ENCODE data around the gene CDH11.

CDH11 gene

DNA sequence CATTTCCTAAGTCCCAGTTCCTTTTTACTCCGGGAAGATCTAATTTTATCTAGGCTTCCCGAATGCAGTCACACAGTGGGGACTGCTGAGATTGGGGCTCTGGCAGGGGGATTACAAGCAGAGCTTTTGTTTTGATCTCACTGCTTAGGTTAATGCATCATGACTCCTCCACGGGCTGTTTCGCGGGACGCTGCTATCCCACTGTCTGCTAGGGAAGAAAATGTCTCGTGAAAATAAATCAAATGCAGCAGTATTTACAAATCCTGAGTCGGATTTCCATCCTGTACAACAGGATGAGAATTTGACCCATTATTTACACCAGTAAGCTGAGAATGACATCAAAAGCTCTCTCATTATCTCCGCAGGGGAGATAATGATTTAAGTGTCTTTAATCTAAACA, 83.8 kb downstream of the CDH11 start:
- TF ChIP-seq, protein P1, sequence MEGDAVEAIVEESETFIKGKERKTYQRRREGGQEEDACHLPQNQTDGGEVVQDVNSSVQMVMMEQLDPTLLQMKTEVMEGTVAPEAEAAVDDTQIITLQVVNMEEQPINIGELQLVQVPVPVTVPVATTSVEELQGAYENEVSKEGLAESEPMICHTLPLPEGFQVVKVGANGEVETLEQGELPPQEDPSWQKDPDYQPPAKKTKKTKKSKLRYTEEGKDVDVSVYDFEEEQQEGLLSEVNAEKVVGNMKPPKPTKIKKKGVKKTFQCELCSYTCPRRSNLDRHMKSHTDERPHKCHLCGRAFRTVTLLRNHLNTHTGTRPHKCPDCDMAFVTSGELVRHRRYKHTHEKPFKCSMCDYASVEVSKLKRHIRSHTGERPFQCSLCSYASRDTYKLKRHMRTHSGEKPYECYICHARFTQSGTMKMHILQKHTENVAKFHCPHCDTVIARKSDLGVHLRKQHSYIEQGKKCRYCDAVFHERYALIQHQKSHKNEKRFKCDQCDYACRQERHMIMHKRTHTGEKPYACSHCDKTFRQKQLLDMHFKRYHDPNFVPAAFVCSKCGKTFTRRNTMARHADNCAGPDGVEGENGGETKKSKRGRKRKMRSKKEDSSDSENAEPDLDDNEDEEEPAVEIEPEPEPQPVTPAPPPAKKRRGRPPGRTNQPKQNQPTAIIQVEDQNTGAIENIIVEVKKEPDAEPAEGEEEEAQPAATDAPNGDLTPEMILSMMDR (IDR thresholded peaks at IDR 0.05; ENCODE audit: low read depth, low read length, missing control alignments), result no peak
- Histone ChIP-seq H3K36me3 (replicated peaks) (peaks cover 8% of the 10 kb centered on the region), H3K27ac (no peak overlapping the region), H3K27me3 (replicated peaks) (no peaks in the 10 kb centered on the region), H3K4me3 (ENCODE audit: low read depth, low read length) (no peak overlapping the region)
- DNase-seq, result no peak
- in situ Hi-C loops (cut with HindIII; ENCODE audit: low pct_ligation_motif_present, low sequenced_read_pairs), result no loop called here

DNA sequence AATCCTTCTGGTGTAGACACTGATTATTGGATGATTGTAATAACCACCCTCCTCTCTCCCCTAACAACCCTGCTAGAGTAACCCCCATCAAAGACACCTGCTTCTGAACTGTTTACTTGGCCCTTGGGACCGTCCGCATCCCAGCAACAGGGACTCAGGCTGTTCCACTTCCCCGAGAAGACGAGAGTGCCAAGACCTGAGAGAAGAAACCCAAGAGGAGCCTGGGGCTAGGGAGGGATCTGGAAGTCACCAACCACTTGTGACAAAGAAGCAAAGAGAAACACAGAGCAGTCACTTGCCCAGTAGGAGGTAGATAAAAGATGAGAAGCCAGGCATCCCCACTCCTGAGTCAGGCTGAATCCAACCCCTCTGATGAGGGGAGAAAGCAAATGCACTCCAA, 84.3 kb downstream of the CDH11 start:
- H3K27me3 ChIP-seq (replicated peaks), result no peaks in the 10 kb centered on the region
- no peak overlapping the region for H3K27ac ChIP-seq
- DNase-seq, result no peak
- H3K36me3 ChIP-seq (replicated peaks), result peaks cover 5% of the 10 kb centered on the region
- TF ChIP-seq, protein P1 (IDR thresholded peaks at IDR 0.05; ENCODE audit: low read depth, low read length, missing control alignments), result no peak
- in situ Hi-C loops (cut with HindIII; ENCODE audit: low pct_ligation_motif_present, low sequenced_read_pairs), result no loop called here
- H3K4me3 ChIP-seq (ENCODE audit: low read depth, low read length), result no peak overlapping the region

DNA sequence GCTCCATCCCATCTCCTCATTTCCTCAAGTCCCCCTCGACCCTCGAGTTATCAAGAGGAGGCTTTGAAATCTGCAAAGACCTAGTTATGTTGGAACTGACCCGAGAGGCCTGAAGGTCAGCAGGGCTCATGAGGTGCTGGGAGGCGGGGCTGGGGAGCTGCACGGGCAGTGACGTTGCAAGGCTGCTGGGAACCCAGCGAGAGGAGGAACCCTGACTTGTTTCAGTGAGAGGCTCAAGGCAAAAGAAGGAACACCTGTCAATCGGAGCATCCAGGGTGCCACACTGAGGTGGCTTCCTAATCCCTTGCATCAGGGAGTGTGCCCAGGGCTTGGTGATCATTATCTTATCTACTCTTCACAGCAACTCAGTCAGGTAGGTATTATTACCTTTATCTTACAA, 86.9 kb downstream of the CDH11 start:
- no peak overlapping the region for H3K27ac ChIP-seq
- peaks cover 5% of the 10 kb centered on the region for H3K36me3 ChIP-seq (replicated peaks)
- in situ Hi-C loops (cut with HindIII; ENCODE audit: low pct_ligation_motif_present, low sequenced_read_pairs), result no loop called here
- no peaks in the 10 kb centered on the region for H3K27me3 ChIP-seq (replicated peaks)
- TF ChIP-seq, protein P1 (IDR thresholded peaks at IDR 0.05; ENCODE audit: low read depth, low read length, missing control alignments), result no peak
- no peak for DNase-seq
- no peak overlapping the region for H3K4me3 ChIP-seq (ENCODE audit: low read depth, low read length)

DNA sequence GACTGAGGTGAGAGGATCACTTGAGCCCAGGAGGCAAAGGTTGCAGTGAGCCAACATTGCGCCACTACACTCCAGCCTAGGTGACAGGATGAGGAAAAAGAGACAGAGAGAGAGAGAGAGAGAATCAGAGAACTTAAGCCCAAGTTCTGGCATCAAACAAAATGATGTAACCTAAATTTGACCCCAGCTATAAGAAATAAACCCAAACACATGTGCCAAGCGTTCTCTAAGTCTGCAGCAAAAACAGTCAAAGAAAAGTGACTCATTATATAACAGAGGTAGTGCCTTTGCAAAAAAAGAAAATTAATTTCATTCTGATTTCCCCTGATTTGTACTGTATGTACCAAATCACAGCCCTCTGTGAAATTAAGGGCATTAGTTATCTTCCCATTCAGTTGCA, 89.5 kb downstream of the CDH11 start:
- Histone ChIP-seq H3K4me3 (ENCODE audit: low read depth, low read length) (no peak overlapping the region), H3K27me3 (replicated peaks) (no peaks in the 10 kb centered on the region), H3K27ac (no peak overlapping the region), H3K36me3 (replicated peaks) (peaks cover 3% of the 10 kb centered on the region)
- DNase-seq, result no peak
- in situ Hi-C loops (cut with HindIII; ENCODE audit: low pct_ligation_motif_present, low sequenced_read_pairs), result no loop called here
- TF ChIP-seq, protein P1 (IDR thresholded peaks at IDR 0.05; ENCODE audit: low read depth, low read length, missing control alignments), result no peak

DNA sequence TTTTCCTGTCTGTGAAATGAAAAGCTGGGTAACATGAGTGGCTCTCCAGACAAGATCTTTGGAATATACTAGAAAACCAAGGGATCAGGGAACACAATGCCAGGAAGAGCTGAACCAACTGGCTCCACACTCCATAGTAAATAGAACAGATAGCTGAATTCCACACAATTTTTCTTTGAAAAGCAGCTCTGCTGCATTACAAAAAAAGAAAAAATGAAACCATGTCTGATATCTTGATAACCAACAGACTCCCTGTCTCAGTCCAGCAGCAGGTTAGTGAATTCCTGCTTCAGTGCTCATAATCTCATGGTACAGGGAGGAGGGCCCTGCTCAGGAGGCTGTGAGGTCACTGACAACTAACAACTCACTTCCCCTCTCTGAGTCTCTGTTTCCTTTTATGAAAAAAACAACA, 97.1 kb downstream of the CDH11 start:
- TF ChIP-seq, protein P1 (IDR thresholded peaks at IDR 0.05; ENCODE audit: low read depth, low read length, missing control alignments), result no peak
- Histone ChIP-seq H3K36me3 (replicated peaks) (no peaks in the 10 kb centered on the region), H3K27ac (peak overlapping the region; percentile 58), H3K27me3 (replicated peaks) (no peaks in the 10 kb centered on the region), H3K4me3 (ENCODE audit: low read depth, low read length) (no peak overlapping the region)
- DNase-seq, result peak; percentile 86
- in situ Hi-C loops (cut with HindIII; ENCODE audit: low pct_ligation_motif_present, low sequenced_read_pairs), result no loop called here

DNA sequence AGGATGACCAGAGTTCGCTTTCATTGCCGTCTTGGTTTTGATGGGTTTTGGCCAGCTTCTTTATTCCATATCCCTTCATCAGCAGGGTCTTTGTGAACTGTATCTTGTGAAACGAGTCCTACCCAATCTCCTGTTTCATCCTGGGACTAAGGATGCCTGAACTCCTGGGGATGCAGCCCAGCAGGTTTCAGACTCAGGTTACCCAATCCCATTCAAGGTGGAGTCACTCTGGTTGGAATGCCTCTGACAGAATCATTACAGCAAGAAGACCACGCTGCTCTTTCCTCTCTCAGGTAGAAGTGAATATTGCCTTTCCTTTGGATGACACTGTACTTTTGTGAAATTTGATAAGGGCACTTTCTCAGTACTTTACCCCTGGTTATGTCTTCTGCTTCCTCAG, 98.1 kb downstream of the CDH11 start:
- Histone ChIP-seq H3K27me3 (replicated peaks) (no peaks in the 10 kb centered on the region), H3K27ac (peak overlapping the region; percentile 1), H3K36me3 (replicated peaks) (no peaks in the 10 kb centered on the region), H3K4me3 (ENCODE audit: low read depth, low read length) (no peak overlapping the region)
- TF ChIP-seq, protein P1 (IDR thresholded peaks at IDR 0.05; ENCODE audit: low read depth, low read length, missing control alignments), result no peak
- no peak for DNase-seq
- in situ Hi-C loops (cut with HindIII; ENCODE audit: low pct_ligation_motif_present, low sequenced_read_pairs), result no loop called here
